Activated naive CD4-positive, alpha-beta T cell treated with anti-CD3 and anti-CD28 coated beads, Interleukin-2, amount 50 U/mL, for 72 hours (primary cell): ENCODE results near the gene ZNF575. TPM values are rescaled to one million over a fixed set of nuclear protein-coding genes. Genes with fewer than 3 reads are reported as not detected.
"Not testable (repeated sequence)": the region's sequence is repeated elsewhere in the genome, so short reads cannot be mapped to it uniquely, and the experiment has no call there.

Source experiments
- ATAC-seq, 2 donors: fragments of 150-1000 bp; cut with Tn5 transposase; 2 replicates each; pipeline ENCODE4 v1.10.0; 2021; ENCODE audit warnings: mild to moderate bottlenecking in 2 of 2, moderate library complexity in 2 of 2
- DNase-seq, 2 donors: peaks; one replicate each; pipeline ENCODE4 v3.0.0; 2021 to 2022; ENCODE audit warnings: low spot score in 2 of 2
- H3K27ac Mint-ChIP-seq, 2 donors: one replicate each; pipeline ENCODE4 v1.8.0; 2022; ENCODE audit warnings: mild to moderate bottlenecking in 2 of 2, mixed read lengths in 2 of 2
- H3K36me3 Mint-ChIP-seq, 2 donors: one replicate each; pipeline ENCODE4 v1.8.0; 2022; ENCODE audit warnings: mixed read lengths in 2 of 2
- H3K9me3 Mint-ChIP-seq, 2 donors: one replicate each; pipeline ENCODE4 v1.8.0; 2022; ENCODE audit warnings: mixed read lengths in 2 of 2
- total RNA-seq, 2 donors: library from RNA; stranded (reverse); gene quantifications; one replicate each; pipeline ENCODE4 v1.2.3, GENCODE V29; 2022

ZNF575 gene
- total RNA-seq, 2 donors from 2014 or later, result 0.98 to 3.3 TPM

GRCh38 chr19:43504426-43505185 is 28.4 kb upstream of the ZNF575 start, which contains the start of gene PHLDB3:
TSS of gene PHLDB3 (minus strand) at chr19:43504746. CDS start at chr19:43504118, 628 bp downstream.
- peak; percentile 37 to 40 for ATAC-seq
- Mint-ChIP-seq H3K27ac (peak within 1 kb of the TSS; percentile 93 to 96), H3K9me3 (no peaks in the 10 kb centered on the region), H3K36me3 (peaks cover 13 to 14% of the 10 kb centered on the region in 2 donors)
- peak; percentile 58 to 61 for DNase-seq

- DNase-seq (no peak), ATAC-seq (no peak)
- peaks cover 13 to 14% of the 10 kb centered on the region in 2 donors for H3K36me3 Mint-ChIP-seq
- H3K9me3 Mint-ChIP-seq, result no peaks in the 10 kb centered on the region
- peak overlapping the region in 1 of 2 donors; percentile 93 for H3K27ac Mint-ChIP-seq
Observed at GRCh38 chr19:43505186-43505456, 27.9 kb upstream of the ZNF575 start.

GRCh38 chr19:43505941-43506340 is 27.0 kb upstream of the ZNF575 start:
- ATAC-seq (no peak), DNase-seq (no peak)
- Mint-ChIP-seq H3K36me3 (peaks cover 13 to 17% of the 10 kb centered on the region in 2 donors), H3K9me3 (no peaks in the 10 kb centered on the region), H3K27ac (peak overlapping the region in 1 of 2 donors; percentile 26)

- no peak for ATAC-seq
- Mint-ChIP-seq H3K27ac (peak overlapping the region in 1 of 2 donors; percentile 26), H3K36me3 (peaks cover 13 to 20% of the 10 kb centered on the region in 2 donors), H3K9me3 (no peaks in the 10 kb centered on the region)
- DNase-seq, result no peak
Observed at GRCh38 chr19:43506629-43507028, 26.4 kb upstream of the ZNF575 start.

GRCh38 chr19:43507880-43508279 is 25.1 kb upstream of the ZNF575 start:
- H3K27ac Mint-ChIP-seq, result peak overlapping the region in 1 of 2 donors; percentile 81
- ATAC-seq, result no peak
- DNase-seq, result no peak
- H3K9me3 Mint-ChIP-seq, result no peaks in the 10 kb centered on the region
- peaks cover 11 to 20% of the 10 kb centered on the region in 2 donors for H3K36me3 Mint-ChIP-seq

- no peak overlapping the region for H3K27ac Mint-ChIP-seq
- DNase-seq (no peak), ATAC-seq (no peak)
- H3K9me3 Mint-ChIP-seq, result no peaks in the 10 kb centered on the region
- peaks cover 5 to 19% of the 10 kb centered on the region in 2 donors for H3K36me3 Mint-ChIP-seq
Observed at GRCh38 chr19:43510713-43511112, 22.3 kb upstream of the ZNF575 start.

GRCh38 chr19:43511324-43511723 is 21.7 kb upstream of the ZNF575 start:
- DNase-seq, result no peak
- Mint-ChIP-seq H3K27ac (no peak overlapping the region), H3K36me3 (peaks cover 5 to 13% of the 10 kb centered on the region in 2 donors), H3K9me3 (no peaks in the 10 kb centered on the region)
- no peak for ATAC-seq

GRCh38 chr19:43512399-43512798 is 20.6 kb upstream of the ZNF575 start:
- not testable (repeated sequence) for H3K27ac Mint-ChIP-seq, H3K9me3 Mint-ChIP-seq, DNase-seq, ATAC-seq
- H3K36me3 Mint-ChIP-seq, result peaks cover 5 to 12% of the 10 kb centered on the region in 2 donors

- Mint-ChIP-seq H3K9me3 (no peaks in the 10 kb centered on the region), H3K36me3 (peaks cover 0 to 5% of the 10 kb centered on the region in 2 donors), H3K27ac (peak overlapping the region in 1 of 2 donors; percentile 86)
- no peak for ATAC-seq
- DNase-seq, result no peak
Observed at GRCh38 chr19:43518051-43518450, 14.9 kb upstream of the ZNF575 start.

GRCh38 chr19:43519436-43520088 is 13.4 kb upstream of the ZNF575 start:
- peaks cover 0 to 6% of the 10 kb centered on the region in 2 donors for H3K36me3 Mint-ChIP-seq
- ATAC-seq, result peak; percentile 99 to 100
- DNase-seq, result peak; percentile 80 to 86
- peak overlapping the region in 1 of 2 donors; percentile 13 for H3K27ac Mint-ChIP-seq
- no peaks in the 10 kb centered on the region for H3K9me3 Mint-ChIP-seq

- DNase-seq (no peak), ATAC-seq (no peak)
- H3K9me3 Mint-ChIP-seq, result no peaks in the 10 kb centered on the region
- peaks cover 6 to 10% of the 10 kb centered on the region in 2 donors for H3K36me3 Mint-ChIP-seq
- peak overlapping the region; percentile 75 for H3K27ac Mint-ChIP-seq
Observed at GRCh38 chr19:43522929-43523328, 10.1 kb upstream of the ZNF575 start.

- ATAC-seq, H3K27ac Mint-ChIP-seq, H3K9me3 Mint-ChIP-seq, H3K36me3 Mint-ChIP-seq, DNase-seq: not testable (repeated sequence)
Observed at GRCh38 chr19:43523696-43524095, 9.3 kb upstream of the ZNF575 start.

GRCh38 chr19:43524922-43525835 is 7.8 kb upstream of the ZNF575 start:
- H3K36me3 Mint-ChIP-seq, result peaks cover 6 to 10% of the 10 kb centered on the region in 2 donors
- H3K27ac Mint-ChIP-seq, result peak overlapping the region; percentile 89 to 98
- DNase-seq (peak; percentile 42 to 69), ATAC-seq (peak; percentile 65 to 67)
- no peaks in the 10 kb centered on the region for H3K9me3 Mint-ChIP-seq

- DNase-seq, result peak; percentile 47 to 59
- Mint-ChIP-seq H3K27ac (peak overlapping the region; percentile 89 to 98), H3K36me3 (peaks cover 6 to 10% of the 10 kb centered on the region in 2 donors), H3K9me3 (no peaks in the 10 kb centered on the region)
- ATAC-seq, result peak; percentile 12 to 13
Observed at GRCh38 chr19:43525836-43526771, 6.9 kb upstream of the ZNF575 start.

GRCh38 chr19:43526884-43527859 is 5.8 kb upstream of the ZNF575 start, which contains the start of gene ETHE1:
TSS of gene ETHE1 (minus strand) at chr19:43527201. CDS start at chr19:43527177, 24 bp downstream.
- ATAC-seq (peak; percentile 75 to 82), DNase-seq (peak; percentile 78 to 88)
- Mint-ChIP-seq H3K36me3 (peaks cover 6 to 10% of the 10 kb centered on the region in 2 donors), H3K27ac (peak within 1 kb of the TSS; percentile 89 to 98), H3K9me3 (no peaks in the 10 kb centered on the region)
